Neural progenitor cell (in vitro differentiated cells): Measurements from ENCODE around the gene HEPACAM2. TPM values are rescaled to one million over a fixed set of nuclear protein-coding genes. Genes with fewer than 3 reads are reported as not detected.
A peak's percentile ranks its signal among the peaks of the same experiment; 100 is the strongest.

ENCODE experiments used
- DNase-seq: peaks from one replicate; pipeline ENCODE4 v3.0.0-alpha.2; 2016; ENCODE audit warnings: low spot score
- H2AFZ ChIP-seq: fragments of 200-600 bp; sonication (generic); replicated peaks from 2 replicates; pipeline ENCODE4 v1.6.1; 2016; ENCODE audit warnings: antibody characterized with exemption
- H3F3A ChIP-seq: fragments of 200-600 bp; sonication (generic); 2 replicates; pipeline ENCODE4 v1.6.1; 2016; ENCODE audit warnings: antibody characterized with exemption, low read depth
- H3K27ac ChIP-seq: fragments of 200-600 bp; sonication (generic); 2 replicates; pipeline ENCODE4 v1.5.1; 2016; ENCODE audit warnings: mild to moderate bottlenecking
- H3K27me3 ChIP-seq: fragments of 200-600 bp; sonication (generic); 2 replicates; pipeline ENCODE4 v1.6.1; 2016; ENCODE audit warnings: mild to moderate bottlenecking, moderate library complexity
- H3K36me3 ChIP-seq: fragments of 200-600 bp; sonication (generic); 2 replicates; pipeline ENCODE4 v1.5.1; 2016
- H3K4me1 ChIP-seq: fragments of 200-600 bp; sonication (generic); 2 replicates; pipeline ENCODE4 v1.6.1; 2016; ENCODE audit warnings: mixed run types
- H3K4me2 ChIP-seq: fragments of 200-600 bp; sonication (generic); 2 replicates; pipeline ENCODE4 v1.6.1; 2016
- H3K4me3 ChIP-seq: fragments of 200-600 bp; sonication (generic); 2 replicates; pipeline ENCODE4 v1.5.1; 2016
- H3K79me2 ChIP-seq: fragments of 200-600 bp; sonication (generic); 2 replicates; pipeline ENCODE4 v1.6.1; 2016; ENCODE audit warnings: low read depth
- H3K9ac ChIP-seq: fragments of 200-600 bp; sonication (generic); 2 replicates; pipeline ENCODE4 v1.6.1; 2016
- H3K9me3 ChIP-seq: fragments of 200-600 bp; sonication (generic); 2 replicates; pipeline ENCODE4 v1.5.1; 2016; ENCODE audit warnings: low read depth
- H4K20me1 ChIP-seq: fragments of 200-600 bp; sonication (generic); 2 replicates; pipeline ENCODE4 v1.6.1; 2016; ENCODE audit warnings: low read depth
- H3K27ac Mint-ChIP-seq: 3 replicates; pipeline ENCODE4 v1.8.0; 2021; ENCODE audit warnings: mixed read lengths
- H3K27me3 Mint-ChIP-seq: 2 replicates; pipeline ENCODE4 v1.8.0; 2022; ENCODE audit warnings: low read depth, mild to moderate bottlenecking, inconsistent platforms, moderate library complexity, mixed read lengths; ENCODE audit not compliant: insufficient read depth
- H3K36me3 Mint-ChIP-seq: 3 replicates; pipeline ENCODE4 v1.8.0; 2021; ENCODE audit warnings: mixed read lengths
- H3K4me1 Mint-ChIP-seq: 3 replicates; pipeline ENCODE4 v1.8.0; 2021; ENCODE audit warnings: mixed read lengths
- H3K4me3 Mint-ChIP-seq: 3 replicates; pipeline ENCODE4 v1.8.0; 2021; ENCODE audit warnings: mild to moderate bottlenecking, moderate library complexity, mixed read lengths
- H3K9me3 Mint-ChIP-seq: 3 replicates; pipeline ENCODE4 v1.8.0; 2020; ENCODE audit warnings: mixed read lengths
- CTCF ChIP-seq: fragments of 200-600 bp; sonication (generic); IDR thresholded peaks from 2 replicates; pipeline ENCODE4 v1.5.1; 2017; ENCODE audit warnings: antibody characterized with exemption, mild to moderate bottlenecking
- EZH2 ChIP-seq: fragments of 200-600 bp; sonication (generic); IDR thresholded peaks from 2 replicates; pipeline ENCODE4 v1.6.1; 2017; ENCODE audit warnings: antibody characterized with exemption, mild to moderate bottlenecking, moderate library complexity
- EZH2phosphoT487 ChIP-seq: fragments of 200-600 bp; sonication (generic); IDR thresholded peaks from 2 replicates; pipeline ENCODE4 v1.6.1; 2017; ENCODE audit warnings: antibody characterized with exemption
- total RNA-seq: library from RNA; depleted of rRNA; stranded (reverse); fragments of >200 nt; gene quantifications from 2 replicates; pipeline ENCODE4 v1.2.3, GENCODE V29; 2015; ENCODE audit warnings: low replicate concordance

HEPACAM2 gene
- total RNA-seq, 1 donor from 2014 or later = not detected

- Histone ChIP-seq H3K9me3 (no peaks in the 10 kb centered on the region), H3K79me2 (no peaks in the 10 kb centered on the region), H3K9ac (no peak overlapping the region), H3K4me2 (no peak overlapping the region), H3K4me1 (no peaks in the 10 kb centered on the region), H4K20me1 (no peaks in the 10 kb centered on the region), H2AFZ (no peak overlapping the region), H3K27ac (no peak overlapping the region), H3F3A (no peaks in the 10 kb centered on the region), H3K27me3 (no peaks in the 10 kb centered on the region), H3K36me3 (no peaks in the 10 kb centered on the region), H3K4me3 (no peak overlapping the region)
- H3K4me3 Mint-ChIP-seq = no peak overlapping the region
- DNase-seq = peak; percentile 49
- H3K27me3 Mint-ChIP-seq = no peaks in the 10 kb centered on the region
- TF ChIP-seq CTCF (no peak), EZH2phosphoT487 (no peak), EZH2 (no peak)
- H3K9me3 Mint-ChIP-seq = no peaks in the 10 kb centered on the region
- H3K36me3 Mint-ChIP-seq = no peaks in the 10 kb centered on the region
- H3K4me1 Mint-ChIP-seq = no peaks in the 10 kb centered on the region
- H3K27ac Mint-ChIP-seq = no peak overlapping the region
These were observed 23.4 kb upstream of the HEPACAM2 start for GRCh38 chr7:93249491-93250148.

- Histone ChIP-seq H3K9me3 (no peaks in the 10 kb centered on the region), H3K4me1 (no peaks in the 10 kb centered on the region), H3K4me2 (no peak overlapping the region), H3K36me3 (no peaks in the 10 kb centered on the region), H3F3A (no peaks in the 10 kb centered on the region), H3K4me3 (no peak overlapping the region), H2AFZ (no peak overlapping the region), H3K27me3 (no peaks in the 10 kb centered on the region), H4K20me1 (no peaks in the 10 kb centered on the region), H3K27ac (no peak overlapping the region), H3K79me2 (no peaks in the 10 kb centered on the region), H3K9ac (no peak overlapping the region)
- Mint-ChIP-seq H3K27me3 (no peaks in the 10 kb centered on the region), H3K36me3 (no peaks in the 10 kb centered on the region), H3K27ac (no peak overlapping the region), H3K4me3 (no peak overlapping the region), H3K4me1 (no peaks in the 10 kb centered on the region), H3K9me3 (no peaks in the 10 kb centered on the region)
- TF ChIP-seq EZH2 (no peak), CTCF (peak; percentile 79)
- DNase-seq = peak; percentile 2
These were observed 19.5 kb upstream of the HEPACAM2 start for GRCh38 chr7:93245525-93246432.

- no peak for TF ChIP-seq CTCF
- no peak for TF ChIP-seq EZH2
- TF ChIP-seq EZH2phosphoT487 = no peak
- Histone ChIP-seq H3K9me3 (no peaks in the 10 kb centered on the region), H3K4me1 (no peaks in the 10 kb centered on the region), H3F3A (no peaks in the 10 kb centered on the region), H3K27me3 (no peaks in the 10 kb centered on the region), H3K9ac (no peak overlapping the region), H3K4me3 (no peak overlapping the region), H4K20me1 (no peaks in the 10 kb centered on the region), H3K4me2 (no peak overlapping the region), H3K27ac (no peak overlapping the region), H2AFZ (no peak overlapping the region), H3K79me2 (peaks cover 5% of the 10 kb centered on the region), H3K36me3 (no peaks in the 10 kb centered on the region)
- no peaks in the 10 kb centered on the region for H3K4me1 Mint-ChIP-seq
- H3K27ac Mint-ChIP-seq = no peak overlapping the region
- H3K4me3 Mint-ChIP-seq = no peak overlapping the region
- DNase-seq = no peak
- no peaks in the 10 kb centered on the region for H3K27me3 Mint-ChIP-seq
- H3K9me3 Mint-ChIP-seq = no peaks in the 10 kb centered on the region
- no peaks in the 10 kb centered on the region for H3K36me3 Mint-ChIP-seq
These were observed 15.8 kb upstream of the HEPACAM2 start for GRCh38 chr7:93242106-93242505.
